GM23248 (cell line): ENCODE results near the gene RIPPLY2.
"Not testable (repeated sequence)": the region's sequence is repeated elsewhere in the genome, so short reads cannot be mapped to it uniquely, and the experiment has no call there.

Experiments
- EZH2 ChIP-seq: fragments of 200-600 bp; sonication (generic); IDR thresholded peaks from 2 replicates; pipeline ENCODE4 v1.6.1; 2018; ENCODE audit warnings: antibody characterized with exemption, mild to moderate bottlenecking; ENCODE audit not compliant: insufficient read depth, poor library complexity, severe bottlenecking
- EZH2phosphoT487 ChIP-seq: fragments of 200-600 bp; sonication (generic); IDR thresholded peaks from 2 replicates; pipeline ENCODE4 v1.6.1; 2018; ENCODE audit warnings: antibody characterized with exemption, moderate library complexity, mild to moderate bottlenecking, low read depth; ENCODE audit not compliant: insufficient read depth

- TF ChIP-seq EZH2, EZH2phosphoT487: not testable (repeated sequence)
These were observed 43.9 kb downstream of the RIPPLY2 start for GRCh38 chr6:83897094-83897493.
